Measurements from ENCODE around the gene ANXA3. TPM values are rescaled to one million over a fixed set of nuclear protein-coding genes. Genes with fewer than 3 reads are reported as not detected.

ANXA3 gene
- total RNA-seq, 6 donors from 2014 or later = 113 to 484 (median 269) TPM

DNA sequence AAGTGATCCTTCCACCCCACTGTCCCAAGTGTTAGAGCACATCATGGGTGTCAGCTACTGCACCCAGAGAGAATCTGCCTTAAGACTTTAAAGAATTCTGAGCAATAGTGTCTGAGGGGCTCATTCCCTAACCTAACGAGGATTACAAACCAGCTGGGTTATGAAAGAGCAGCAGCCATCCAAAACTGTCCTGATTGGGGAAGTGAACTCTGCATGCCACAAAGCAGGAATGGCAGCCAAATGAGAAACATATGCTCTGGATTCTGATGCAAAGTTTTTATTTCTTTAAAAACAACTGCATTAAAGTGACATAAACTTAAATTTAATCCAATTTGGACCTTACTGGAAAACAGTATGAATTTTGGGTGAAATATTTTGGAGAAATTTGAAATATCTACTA, 103.2 kb downstream of the ANXA3 start:
- TF ChIP-seq POLR2AphosphoS5 (IDR thresholded peaks at IDR 0.05) (no peak), EP300 (IDR thresholded peaks at IDR 0.05) (no peak), POLR2A (IDR thresholded peaks at IDR 0.05) (no peak)
- TF ChIP-seq, protein P1, sequence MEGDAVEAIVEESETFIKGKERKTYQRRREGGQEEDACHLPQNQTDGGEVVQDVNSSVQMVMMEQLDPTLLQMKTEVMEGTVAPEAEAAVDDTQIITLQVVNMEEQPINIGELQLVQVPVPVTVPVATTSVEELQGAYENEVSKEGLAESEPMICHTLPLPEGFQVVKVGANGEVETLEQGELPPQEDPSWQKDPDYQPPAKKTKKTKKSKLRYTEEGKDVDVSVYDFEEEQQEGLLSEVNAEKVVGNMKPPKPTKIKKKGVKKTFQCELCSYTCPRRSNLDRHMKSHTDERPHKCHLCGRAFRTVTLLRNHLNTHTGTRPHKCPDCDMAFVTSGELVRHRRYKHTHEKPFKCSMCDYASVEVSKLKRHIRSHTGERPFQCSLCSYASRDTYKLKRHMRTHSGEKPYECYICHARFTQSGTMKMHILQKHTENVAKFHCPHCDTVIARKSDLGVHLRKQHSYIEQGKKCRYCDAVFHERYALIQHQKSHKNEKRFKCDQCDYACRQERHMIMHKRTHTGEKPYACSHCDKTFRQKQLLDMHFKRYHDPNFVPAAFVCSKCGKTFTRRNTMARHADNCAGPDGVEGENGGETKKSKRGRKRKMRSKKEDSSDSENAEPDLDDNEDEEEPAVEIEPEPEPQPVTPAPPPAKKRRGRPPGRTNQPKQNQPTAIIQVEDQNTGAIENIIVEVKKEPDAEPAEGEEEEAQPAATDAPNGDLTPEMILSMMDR (IDR thresholded peaks at IDR 0.05) = no peak
- Histone ChIP-seq H3K9me3 (no peaks in the 10 kb centered on the region), H3K36me3 (no peaks in the 10 kb centered on the region), H3K27me3 (no peaks in the 10 kb centered on the region), H3K4me1 (peaks cover 36 to 40% (median 38%) of the 10 kb centered on the region in 4 donors), H3K4me3 (no peak overlapping the region), H3K27ac (no peak overlapping the region)
- DNase-seq (no peak), ATAC-seq (ENCODE audit: low FRiP score in 2 of 2) (no peak)
- 45 to 56% methylated on average over 1 of the region's 1 CpG for WGBS, 2 donors

DNA sequence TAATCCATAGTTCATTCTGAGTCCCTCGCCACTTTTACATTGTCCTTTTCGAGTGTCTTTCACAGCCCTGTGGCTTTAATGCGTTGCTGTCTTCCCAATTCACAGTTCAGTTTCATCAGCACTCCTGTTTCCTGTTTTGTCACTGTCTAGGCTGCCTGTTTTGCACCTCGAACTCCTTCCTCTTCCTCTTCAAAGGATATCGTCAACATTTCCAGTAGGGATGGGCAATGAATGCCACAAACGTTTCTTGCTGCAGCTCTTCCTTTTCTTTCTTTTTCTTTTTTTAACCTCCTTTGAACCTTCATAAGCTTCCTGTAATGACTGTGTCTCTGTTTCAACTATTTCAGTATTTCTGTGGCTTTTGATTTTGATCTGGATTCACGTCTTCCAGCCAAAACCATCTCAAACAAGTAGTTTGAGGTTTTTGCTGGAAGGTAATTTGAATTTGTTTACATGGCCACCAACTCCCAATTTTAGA, 105.4 kb downstream of the ANXA3 start:
- H3K9me3 ChIP-seq = no peaks in the 10 kb centered on the region
- no peak overlapping the region for H3K4me3 ChIP-seq
- WGBS, 2 donors = 29 to 36% methylated on average over 7 of the region's 7 CpGs
- TF ChIP-seq EP300 (IDR thresholded peaks at IDR 0.05) (no peak), POLR2AphosphoS5 (IDR thresholded peaks at IDR 0.05) (peak in 1 of 2 donors; percentile 35)
- no peaks in the 10 kb centered on the region for H3K27me3 ChIP-seq
- H3K4me1 ChIP-seq = peaks cover 33 to 38% (median 35%) of the 10 kb centered on the region in 4 donors
- no peaks in the 10 kb centered on the region for H3K36me3 ChIP-seq
- ATAC-seq (ENCODE audit: low FRiP score in 2 of 2) (peak in 1 of 2 donors; percentile 81), DNase-seq (peak in 1 of 2 donors; percentile 40)
- H3K27ac ChIP-seq = peak overlapping the region; percentile 24 to 78 (median 60)

DNA sequence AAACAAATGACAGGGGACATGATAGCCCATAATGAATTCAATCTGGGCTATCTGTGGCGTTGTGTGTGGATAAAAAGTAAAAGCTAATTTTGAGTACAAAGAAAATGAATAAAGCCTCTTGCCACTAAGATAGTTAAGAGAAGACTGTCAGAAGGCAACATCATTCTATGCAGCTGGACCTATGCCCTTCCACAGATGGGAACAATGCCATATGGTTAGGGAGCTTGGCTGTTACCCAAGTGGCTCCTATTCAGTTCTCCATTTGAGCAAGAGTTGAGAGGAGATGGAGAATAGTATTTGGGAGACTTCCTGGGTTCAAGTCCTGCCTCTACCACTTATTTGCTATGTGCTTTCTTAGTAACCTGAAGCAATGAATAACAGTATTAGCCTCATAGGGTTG, 107.7 kb downstream of the ANXA3 start:
- peak overlapping the region in 1 of 4 donors; percentile 78 for H3K27ac ChIP-seq
- no peaks in the 10 kb centered on the region for H3K9me3 ChIP-seq
- H3K36me3 ChIP-seq = no peaks in the 10 kb centered on the region
- ATAC-seq (ENCODE audit: low FRiP score in 2 of 2) (no peak), DNase-seq (no peak)
- no peaks in the 10 kb centered on the region for H3K27me3 ChIP-seq
- no peak overlapping the region for H3K4me3 ChIP-seq
- no peak for TF ChIP-seq EP300 (IDR thresholded peaks at IDR 0.05)
- no peak for TF ChIP-seq POLR2AphosphoS5 (IDR thresholded peaks at IDR 0.05)
- no peak for TF ChIP-seq POLR2A (IDR thresholded peaks at IDR 0.05)
- TF ChIP-seq, protein P1 (IDR thresholded peaks at IDR 0.05) = no peak
- 81% methylated on average over 1 of the region's 1 CpG for WGBS, 2 donors
- peaks cover 25 to 34% (median 32%) of the 10 kb centered on the region in 4 donors for H3K4me1 ChIP-seq

DNA sequence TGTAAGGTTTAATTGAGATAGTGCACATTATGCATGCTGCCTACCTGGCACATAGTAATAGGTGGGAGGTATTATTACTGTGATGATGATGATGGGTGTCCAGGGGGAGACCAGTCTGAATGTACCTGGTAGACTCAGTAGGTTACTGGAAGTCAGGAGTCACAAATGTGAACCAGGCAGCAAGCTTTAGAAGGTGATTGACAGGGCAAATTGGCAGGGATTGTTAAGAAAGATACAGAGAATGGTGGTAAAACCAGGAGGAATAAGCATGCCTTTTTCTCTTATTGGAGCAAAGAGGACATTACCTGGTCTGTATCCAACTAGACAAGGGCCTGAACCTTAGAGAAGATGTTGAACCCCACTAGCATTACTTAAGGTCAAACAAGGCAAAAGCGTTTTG, 108.1 kb downstream of the ANXA3 start:
- Histone ChIP-seq H3K9me3 (no peaks in the 10 kb centered on the region), H3K27me3 (no peaks in the 10 kb centered on the region), H3K4me1 (peaks cover 21 to 31% (median 30%) of the 10 kb centered on the region in 4 donors), H3K27ac (no peak overlapping the region), H3K36me3 (no peaks in the 10 kb centered on the region), H3K4me3 (no peak overlapping the region)
- DNase-seq = no peak
- TF ChIP-seq POLR2AphosphoS5 (IDR thresholded peaks at IDR 0.05) (no peak), EP300 (IDR thresholded peaks at IDR 0.05) (no peak), POLR2A (IDR thresholded peaks at IDR 0.05) (no peak)
- TF ChIP-seq, protein P1 (IDR thresholded peaks at IDR 0.05) = no peak
- WGBS, 2 donors = 87 to 92% methylated on average over 1 of the region's 1 CpG
- ATAC-seq (ENCODE audit: low FRiP score in 2 of 2) = no peak

Small RNA genes within 50 kb of the gene (small RNA-seq; reads per million reads assigned to genes)
- 0 reads per million in 4 donors for gene HIGD1AP13
- gene RF00019 = 0 reads per million in 4 donors

Other genes with a start within 250 kb of the ANXA3 start
- gene BMP2K, start 224.6 kb downstream of the ANXA3 start, total RNA-seq = 10 to 100 TPM; 34.2 to 50.3 (median 42.1) TPM